NCI-H146 treated with DMSO at 0.1 percent for 48 hours (cell line): Measurements from ENCODE around the gene KIAA0513.

Experiments used
- DNase-seq: peaks from one replicate; lab custom pipeline; 2025; ENCODE audit not compliant: unreplicated experiment; lab: John Stamatoyannopoulos, UW

KIAA0513 gene

GRCh38 chr16:85128079-85128837 lies 100.7 kb downstream of the KIAA0513 start:
- no peak for DNase-seq

GRCh38 chr16:85129876-85130704 lies 102.5 kb downstream of the KIAA0513 start:
- no peak for DNase-seq

GRCh38 chr16:85130705-85131028 lies 103.1 kb downstream of the KIAA0513 start:
- DNase-seq, result no peak

GRCh38 chr16:85132456-85133289 lies 105.1 kb downstream of the KIAA0513 start:
- DNase-seq, result no peak

GRCh38 chr16:85133290-85133599 lies 105.7 kb downstream of the KIAA0513 start:
- DNase-seq, result no peak

GRCh38 chr16:85134076-85134788 lies 106.6 kb downstream of the KIAA0513 start:
- no peak for DNase-seq

GRCh38 chr16:85134789-85135142 lies 107.2 kb downstream of the KIAA0513 start:
- no peak for DNase-seq

GRCh38 chr16:85136213-85136701 lies 108.7 kb downstream of the KIAA0513 start:
- no peak for DNase-seq

GRCh38 chr16:85136702-85137322 lies 109.2 kb downstream of the KIAA0513 start:
- no peak for DNase-seq

GRCh38 chr16:85137323-85138072 lies 109.9 kb downstream of the KIAA0513 start:
- no peak for DNase-seq

GRCh38 chr16:85138073-85138824 lies 110.7 kb downstream of the KIAA0513 start:
- no peak for DNase-seq

- peak; percentile 48 for DNase-seq
Measured at GRCh38 chr16:85138825-85139627, 111.4 kb downstream of the KIAA0513 start.

- DNase-seq, result no peak
Measured at GRCh38 chr16:85139881-85140339, 112.3 kb downstream of the KIAA0513 start.

- DNase-seq, result no peak
Measured at GRCh38 chr16:85140455-85141012, 112.9 kb downstream of the KIAA0513 start.

- no peak for DNase-seq
Measured at GRCh38 chr16:85141491-85142128, 114.0 kb downstream of the KIAA0513 start.

GRCh38 chr16:85142129-85142513 lies 114.5 kb downstream of the KIAA0513 start:
- DNase-seq, result no peak

GRCh38 chr16:85142771-85143211 lies 115.2 kb downstream of the KIAA0513 start:
- no peak for DNase-seq
